Measurements from ENCODE around the gene L3HYPDH.

- TF ChIP-seq CTCF (IDR thresholded peaks at IDR 0.05) (no peak), POLR2A (IDR thresholded peaks at IDR 0.05) (no peak)
Measured at GRCh38 chr14:59464486-59465315, 19.5 kb downstream of the L3HYPDH start.
